NOMO-1 treated with dmso at 0.1 percent for 144 hours (cell line): ENCODE measurements around the gene RNF151.
"Not testable (repeated sequence)": the region's sequence is repeated elsewhere in the genome, so short reads cannot be mapped to it uniquely, and the experiment has no call there.

Experiments used
- DNase-seq: peaks from one replicate; lab custom pipeline; 2025; ENCODE audit not compliant: unreplicated experiment; lab: John Stamatoyannopoulos, UW

Gene RNF151

DNA sequence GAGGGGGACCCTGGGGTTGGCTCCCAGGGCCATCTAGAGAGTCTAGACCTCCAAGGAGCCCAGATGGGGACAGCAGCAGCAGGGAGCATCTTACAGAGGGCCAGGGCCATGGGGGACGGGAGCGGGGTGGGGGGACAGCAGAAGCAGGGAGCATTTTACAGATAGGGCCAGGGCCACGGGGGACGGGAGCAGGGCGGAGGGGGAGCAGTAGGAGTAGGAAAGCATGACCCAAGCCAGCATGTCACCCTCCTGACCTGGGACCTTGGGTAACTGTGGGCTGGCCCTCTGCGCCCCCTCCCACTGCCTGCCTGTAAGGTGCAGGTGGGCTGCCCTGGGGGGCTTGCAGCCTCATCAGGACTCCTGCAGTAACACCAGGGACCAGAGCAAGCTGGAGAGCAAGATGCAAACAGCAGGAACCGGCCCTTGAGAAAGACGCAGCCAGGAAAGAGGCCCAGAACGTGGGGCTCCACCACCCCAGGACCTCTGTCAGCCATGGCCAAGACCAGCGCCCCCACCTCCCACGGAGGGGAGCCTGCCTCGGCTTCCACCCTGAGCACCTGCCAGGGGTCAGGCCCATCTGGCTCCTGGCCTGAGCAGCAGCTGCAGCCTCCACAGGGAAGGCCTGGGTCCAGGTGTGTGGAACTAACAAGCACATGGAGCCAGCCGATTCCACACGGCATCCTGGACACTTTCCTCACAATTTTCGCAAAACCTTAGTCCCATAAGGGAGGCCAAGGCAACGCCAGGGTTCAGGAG lies 40.6 kb downstream of the RNF151 start:
- DNase-seq: no peak

DNA sequence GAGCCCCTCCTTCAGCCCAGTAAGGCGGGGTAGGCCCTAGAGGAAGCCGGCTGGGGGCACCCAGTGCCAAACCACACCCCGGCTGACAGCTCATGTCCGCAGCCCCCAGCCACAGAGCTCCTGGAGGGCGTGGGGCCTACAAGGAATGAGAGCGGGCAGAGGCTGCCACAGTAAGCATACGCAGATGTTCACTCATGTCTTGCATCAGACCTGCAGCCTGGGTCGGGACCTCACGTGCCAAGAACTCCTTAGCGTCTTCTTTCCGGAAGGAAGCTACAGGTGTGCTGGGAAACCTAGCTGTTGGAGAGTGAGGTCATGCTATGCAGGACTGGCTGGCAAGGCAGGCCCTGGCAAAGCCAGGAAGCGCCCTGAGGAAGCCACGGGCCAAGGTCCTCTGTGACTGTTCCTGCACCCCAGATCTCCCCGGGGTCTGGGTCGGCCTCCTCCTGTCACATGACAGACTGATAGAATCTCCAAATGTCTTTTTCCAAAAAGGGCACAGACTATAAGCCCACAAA lies 41.4 kb downstream of the RNF151 start:
- DNase-seq: no peak

DNA sequence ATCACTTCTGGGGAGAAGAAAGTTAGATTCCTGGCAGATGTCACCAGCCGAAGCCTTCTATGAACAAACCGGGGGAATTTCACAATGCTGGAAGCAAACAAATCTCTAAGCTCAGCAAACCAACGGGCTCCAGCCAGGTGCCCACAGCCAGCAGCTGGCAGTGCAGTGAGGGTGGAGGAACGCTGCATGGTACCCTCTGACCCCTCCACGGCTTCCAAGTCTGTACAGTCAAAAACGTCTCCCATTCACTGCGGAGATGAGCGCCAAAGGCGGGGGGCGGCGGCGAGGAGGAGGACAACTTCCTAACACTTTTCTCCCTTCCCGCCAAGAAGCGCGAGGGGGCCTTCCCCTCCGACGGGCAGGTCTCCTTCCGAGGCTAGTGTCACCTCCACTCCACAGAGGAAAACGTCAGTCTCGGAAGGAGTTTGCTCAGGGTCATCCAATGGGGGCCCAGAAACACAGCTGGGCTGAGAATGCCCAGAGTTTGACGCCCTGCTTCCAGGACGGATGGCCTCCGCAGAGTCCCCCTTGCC lies 42.0 kb downstream of the RNF151 start:
- no peak for DNase-seq

DNA sequence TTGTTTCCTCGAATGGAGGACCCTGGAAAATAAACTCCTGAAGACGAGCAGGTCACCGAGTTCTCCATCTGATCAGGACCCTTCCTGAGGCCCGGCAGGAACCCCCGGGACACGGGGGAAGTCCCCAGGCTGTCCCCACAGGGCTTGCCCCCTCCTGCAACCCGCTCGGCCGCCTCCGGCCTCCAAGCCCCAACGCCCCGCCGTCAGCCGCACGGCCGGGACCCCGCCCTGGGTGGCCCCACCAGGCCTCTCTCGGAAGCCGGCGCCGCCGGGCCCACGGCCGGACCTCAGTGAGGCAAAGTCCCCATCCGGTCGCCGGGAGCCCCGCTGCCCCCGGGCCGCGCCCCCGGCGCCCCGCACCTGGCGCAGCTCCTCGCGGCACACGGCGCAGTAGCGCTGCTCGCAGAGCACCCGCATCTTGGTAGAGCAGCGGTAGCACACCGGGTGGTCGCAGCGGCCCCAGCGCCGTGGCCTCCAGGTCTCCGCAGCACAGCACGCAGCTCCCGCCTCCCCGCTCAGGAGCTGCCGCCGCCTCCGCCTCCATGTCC lies 42.6 kb downstream of the RNF151 start:
- no peak for DNase-seq

DNA sequence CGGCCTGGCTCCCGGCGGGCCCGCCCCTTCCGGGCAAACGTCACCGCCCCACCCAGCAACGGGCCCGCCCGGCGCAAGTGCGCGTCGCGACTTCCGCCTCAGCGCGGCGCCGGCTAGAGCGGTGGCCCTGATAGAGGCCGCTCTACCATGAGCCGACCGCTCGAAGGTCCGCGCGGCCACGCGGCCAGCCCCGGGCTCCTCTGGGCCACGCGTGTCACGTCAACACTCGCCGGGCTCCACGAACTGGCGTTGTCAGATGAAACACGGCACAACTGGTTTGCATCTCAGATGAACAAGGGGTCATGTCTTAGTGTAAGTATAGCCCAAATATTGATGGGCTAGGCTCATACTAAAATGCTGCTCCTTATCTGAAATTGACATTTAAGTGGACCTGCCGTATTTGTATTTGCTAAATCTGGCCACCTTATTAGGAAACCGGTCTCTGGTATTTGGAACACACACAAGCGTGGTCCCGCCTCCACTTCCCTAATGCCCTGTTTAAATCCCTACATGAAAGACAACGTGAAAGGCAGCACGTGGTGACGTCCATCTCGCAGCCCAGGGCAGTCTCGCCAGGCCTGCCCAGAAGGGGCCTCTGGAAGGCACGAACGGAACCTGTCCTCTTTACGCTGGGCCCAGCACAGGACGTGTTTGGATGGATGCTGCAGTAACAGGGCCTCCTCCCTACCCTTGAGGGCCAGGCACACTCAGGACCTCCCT lies 43.3 kb downstream of the RNF151 start, which contains the start of gene ZNF598:
ZNF598 (minus strand) TSS at position 31 of the 720 bp plus-strand sequence.
- peak; percentile 67 for DNase-seq

DNA sequence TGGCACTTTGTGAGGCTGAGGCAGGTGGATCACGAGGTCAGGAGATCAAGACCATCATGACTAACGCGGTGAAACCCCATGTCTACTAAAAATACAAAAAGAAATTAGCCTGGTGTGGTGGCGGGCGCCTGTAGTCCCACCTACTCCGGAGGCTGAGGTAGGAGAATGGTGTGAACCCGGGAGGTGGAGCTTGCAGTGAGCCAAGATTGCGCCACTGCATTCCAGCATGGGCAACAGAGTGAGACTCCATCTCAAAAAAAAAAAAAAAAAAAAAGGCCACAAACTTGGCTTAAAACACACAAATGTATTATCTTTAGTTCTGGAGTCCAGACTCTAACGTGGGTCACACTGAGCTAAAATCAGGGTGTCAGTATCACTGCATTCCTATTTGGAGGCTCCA lies 45.1 kb downstream of the RNF151 start:
- not testable (repeated sequence) for DNase-seq

DNA sequence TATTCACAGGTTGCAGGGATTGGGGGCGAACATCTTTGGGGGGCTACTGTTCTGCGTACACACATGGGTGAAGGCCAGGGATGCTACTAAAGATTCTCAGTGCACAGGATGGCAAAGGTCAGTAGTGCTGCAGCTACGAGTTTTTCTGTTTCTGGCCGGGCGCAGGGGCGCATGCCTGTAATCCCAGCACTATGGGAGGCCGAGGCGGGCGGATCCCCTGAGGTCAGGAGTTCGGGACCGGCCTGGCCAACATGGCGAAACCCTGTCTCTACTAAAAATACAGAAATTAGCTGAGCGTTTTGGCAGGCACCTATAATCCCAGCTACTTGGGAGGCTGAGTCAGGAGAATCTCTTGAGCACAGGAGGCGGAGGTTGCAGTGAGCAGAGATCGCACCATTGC lies 46.9 kb downstream of the RNF151 start:
- no peak for DNase-seq

DNA sequence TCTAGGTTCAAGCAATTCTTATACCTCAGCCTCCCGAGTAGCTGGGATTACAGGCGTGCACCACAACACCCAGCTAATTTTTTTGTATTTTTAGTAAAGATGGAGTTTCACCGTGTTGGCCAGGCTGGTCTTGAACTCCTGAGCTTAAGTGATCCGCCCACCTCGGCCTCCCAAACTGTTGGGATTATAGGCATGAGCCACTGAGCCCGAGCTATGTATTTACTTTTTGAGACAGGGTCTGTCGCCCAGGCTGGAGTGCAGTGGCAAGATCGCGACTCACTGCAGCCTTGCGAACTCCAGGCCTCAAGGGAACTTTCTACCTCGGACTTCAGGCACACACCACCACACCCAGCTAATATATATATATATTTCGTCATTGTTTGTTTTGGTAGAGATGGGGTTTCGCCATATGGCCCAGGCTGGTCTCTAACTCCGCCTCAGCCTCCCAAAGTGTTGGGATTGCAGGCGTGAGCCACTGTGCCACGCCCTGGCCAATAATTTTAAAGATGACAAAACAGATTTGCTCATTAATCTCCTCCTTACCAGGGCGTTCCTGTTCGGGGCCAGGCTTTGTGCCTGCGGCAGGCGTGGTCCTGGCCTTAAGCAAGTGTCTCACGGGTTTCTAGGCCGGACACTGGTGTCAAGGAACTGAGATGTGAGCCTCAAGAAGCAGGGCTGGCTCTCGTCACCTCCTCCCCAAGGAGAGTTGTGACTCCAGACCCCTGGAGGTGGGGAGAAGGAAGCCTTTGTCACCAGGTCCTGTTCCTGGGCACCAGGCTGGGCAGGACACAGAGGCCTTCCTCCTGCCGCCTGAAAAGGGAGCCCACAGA lies 48.7 kb downstream of the RNF151 start:
- peak; percentile 89 for DNase-seq

DNA sequence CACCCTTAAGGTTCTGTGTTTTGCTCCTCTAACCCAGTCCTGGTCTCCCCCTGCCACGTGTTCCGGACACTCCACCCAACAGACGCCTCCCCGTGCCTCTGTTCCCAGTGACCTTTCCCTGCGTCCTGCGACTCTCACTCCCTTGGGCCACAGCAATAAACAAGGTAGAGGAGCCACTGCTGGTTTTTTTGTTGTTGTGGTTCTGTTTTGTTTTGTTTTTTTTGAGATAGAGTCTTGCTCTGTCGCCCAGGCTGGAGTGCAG lies 49.2 kb downstream of the RNF151 start:
- DNase-seq: no peak

DNA sequence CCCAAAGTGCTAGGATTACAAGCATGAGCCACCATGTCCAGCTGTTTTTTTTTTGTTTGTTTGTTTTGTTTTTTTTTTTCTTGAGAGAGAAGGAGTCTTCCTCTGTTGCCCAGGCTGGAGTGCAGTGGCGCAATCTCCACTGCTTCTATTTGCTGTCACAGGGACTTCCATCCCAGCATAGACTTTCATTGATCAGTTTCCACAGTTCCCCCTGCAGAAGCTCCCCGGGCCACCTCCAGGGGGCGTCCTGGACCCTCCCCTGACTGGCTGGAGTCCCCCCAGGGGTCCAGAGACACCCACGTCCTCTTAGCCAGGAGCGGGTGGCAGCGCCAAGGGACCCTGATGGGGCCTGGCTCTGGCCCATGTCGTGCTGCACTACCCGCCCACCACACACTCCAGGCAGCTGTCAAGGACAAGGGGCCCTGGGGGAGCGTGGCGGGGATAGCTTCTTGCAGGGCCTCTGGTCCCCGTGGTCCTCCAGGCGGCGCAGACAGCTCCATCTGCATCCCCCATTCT lies 49.8 kb downstream of the RNF151 start:
- DNase-seq: no peak
